Glutamatergic neuron (in vitro differentiated cells): ENCODE data around the gene PDSS1. TPM values are rescaled to one million over a fixed set of nuclear protein-coding genes. Genes with fewer than 3 reads are reported as not detected.

Experiments used
- DNase-seq: peaks from one replicate; pipeline ENCODE4 v3.0.0; 2022
- H3K27ac Mint-ChIP-seq: one replicate; pipeline ENCODE4 v1.8.0; 2020; ENCODE audit warnings: mild to moderate bottlenecking, mixed read lengths, inconsistent platforms; ENCODE audit not compliant: unreplicated experiment
- H3K27me3 Mint-ChIP-seq: one replicate; pipeline ENCODE4 v1.8.0; 2020; ENCODE audit warnings: mild to moderate bottlenecking, moderate library complexity, mixed read lengths, inconsistent platforms; ENCODE audit not compliant: unreplicated experiment
- H3K36me3 Mint-ChIP-seq: one replicate; pipeline ENCODE4 v1.8.0; 2020; ENCODE audit warnings: mild to moderate bottlenecking, mixed read lengths, inconsistent platforms; ENCODE audit not compliant: unreplicated experiment
- H3K4me1 Mint-ChIP-seq: one replicate; pipeline ENCODE4 v1.8.0; 2020; ENCODE audit warnings: mild to moderate bottlenecking, low read depth, mixed read lengths, inconsistent platforms; ENCODE audit not compliant: unreplicated experiment
- H3K4me3 Mint-ChIP-seq: one replicate; pipeline ENCODE4 v1.8.0; 2020; ENCODE audit warnings: mild to moderate bottlenecking, mixed read lengths, inconsistent platforms; ENCODE audit not compliant: unreplicated experiment
- H3K9me3 Mint-ChIP-seq: one replicate; pipeline ENCODE4 v1.8.0; 2020; ENCODE audit warnings: mild to moderate bottlenecking, moderate library complexity, mixed read lengths, inconsistent platforms; ENCODE audit not compliant: unreplicated experiment
- total RNA-seq: library from RNA; stranded (reverse); fragmentation: NEBNext Ultra II Directional; extraction: Animal tissue kit (Norgen Biotek cat#: 25700); gene quantifications from one replicate; pipeline ENCODE4 v1.2.1, GENCODE V29; 2021; ENCODE audit not compliant: unreplicated experiment
- TF ChIP-seq, protein P1 (sequence below): fragments of 200-600 bp; sonication (generic); IDR thresholded peaks from one replicate; pipeline ENCODE4 v1.5.0; 2021; ENCODE audit not compliant: partially characterized antibody, unreplicated experiment

Gene PDSS1
- total RNA-seq, 1 donor from 2014 or later: 11.6 TPM

DNA sequence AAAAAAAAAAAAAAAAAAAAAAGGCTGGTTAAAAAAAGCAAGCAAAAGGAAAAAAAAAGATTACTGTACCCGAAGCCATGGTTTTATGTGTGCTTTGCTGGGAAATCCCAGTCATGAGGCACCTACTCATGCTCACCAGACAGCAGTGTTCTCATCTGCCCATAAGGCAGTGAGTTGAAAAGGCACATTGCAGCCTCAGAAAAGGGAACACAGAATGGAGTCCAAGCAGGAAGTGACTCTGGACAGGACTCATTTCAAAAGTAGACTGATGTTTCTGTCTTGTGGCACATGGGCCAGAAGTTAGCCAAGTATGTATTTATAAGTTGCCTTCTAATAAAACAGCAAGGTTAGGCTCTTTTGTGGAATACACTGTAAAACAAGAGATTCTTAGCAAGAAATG lies 40.2 kb downstream of the PDSS1 start:
- peaks cover 1% of the 10 kb centered on the region for H3K4me1 Mint-ChIP-seq
- peaks cover 2% of the 10 kb centered on the region for H3K9me3 Mint-ChIP-seq
- no peak for DNase-seq
- H3K36me3 Mint-ChIP-seq: no peaks in the 10 kb centered on the region
- H3K27ac Mint-ChIP-seq: no peak overlapping the region
- peaks cover 2% of the 10 kb centered on the region for H3K27me3 Mint-ChIP-seq
- TF ChIP-seq, protein P1, sequence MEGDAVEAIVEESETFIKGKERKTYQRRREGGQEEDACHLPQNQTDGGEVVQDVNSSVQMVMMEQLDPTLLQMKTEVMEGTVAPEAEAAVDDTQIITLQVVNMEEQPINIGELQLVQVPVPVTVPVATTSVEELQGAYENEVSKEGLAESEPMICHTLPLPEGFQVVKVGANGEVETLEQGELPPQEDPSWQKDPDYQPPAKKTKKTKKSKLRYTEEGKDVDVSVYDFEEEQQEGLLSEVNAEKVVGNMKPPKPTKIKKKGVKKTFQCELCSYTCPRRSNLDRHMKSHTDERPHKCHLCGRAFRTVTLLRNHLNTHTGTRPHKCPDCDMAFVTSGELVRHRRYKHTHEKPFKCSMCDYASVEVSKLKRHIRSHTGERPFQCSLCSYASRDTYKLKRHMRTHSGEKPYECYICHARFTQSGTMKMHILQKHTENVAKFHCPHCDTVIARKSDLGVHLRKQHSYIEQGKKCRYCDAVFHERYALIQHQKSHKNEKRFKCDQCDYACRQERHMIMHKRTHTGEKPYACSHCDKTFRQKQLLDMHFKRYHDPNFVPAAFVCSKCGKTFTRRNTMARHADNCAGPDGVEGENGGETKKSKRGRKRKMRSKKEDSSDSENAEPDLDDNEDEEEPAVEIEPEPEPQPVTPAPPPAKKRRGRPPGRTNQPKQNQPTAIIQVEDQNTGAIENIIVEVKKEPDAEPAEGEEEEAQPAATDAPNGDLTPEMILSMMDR: no peak
- H3K4me3 Mint-ChIP-seq: no peak overlapping the region

DNA sequence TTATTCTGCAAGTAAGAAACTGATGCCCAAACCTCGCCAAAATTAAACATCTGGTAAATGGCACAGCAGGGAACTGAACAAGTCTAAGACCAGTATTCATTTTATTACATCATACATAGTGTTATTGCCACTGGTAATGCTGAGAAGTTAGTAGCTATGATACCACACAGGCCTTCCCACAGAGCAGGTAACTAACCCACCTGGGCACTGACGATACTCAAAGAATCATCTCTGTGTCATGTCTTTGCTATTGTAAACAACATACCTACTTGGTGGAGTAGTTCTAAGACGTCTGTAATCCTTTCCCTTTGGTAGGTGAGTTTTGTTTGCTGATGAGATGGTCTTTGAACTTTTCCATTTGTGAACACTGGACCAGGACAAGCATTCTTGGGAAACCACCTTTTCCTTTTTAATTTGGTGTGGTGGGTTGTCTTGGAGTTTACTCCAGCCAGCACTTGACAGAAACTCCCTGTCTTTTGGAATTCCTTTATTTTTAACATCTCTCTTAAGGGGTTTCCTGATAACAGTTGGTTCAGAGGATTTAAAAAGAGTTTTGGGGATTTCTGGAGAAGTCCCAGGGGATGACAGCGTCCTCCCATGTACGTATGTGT lies 40.9 kb downstream of the PDSS1 start:
- peaks cover 2% of the 10 kb centered on the region for H3K27me3 Mint-ChIP-seq
- H3K9me3 Mint-ChIP-seq: peaks cover 2% of the 10 kb centered on the region
- no peaks in the 10 kb centered on the region for H3K36me3 Mint-ChIP-seq
- peaks cover 1% of the 10 kb centered on the region for H3K4me1 Mint-ChIP-seq
- no peak for DNase-seq
- no peak overlapping the region for H3K27ac Mint-ChIP-seq
- TF ChIP-seq, protein P1: no peak
- no peak overlapping the region for H3K4me3 Mint-ChIP-seq

GRCh38 chr10:26739071-26739631 lies 41.6 kb downstream of the PDSS1 start:
- H3K4me1 Mint-ChIP-seq: peaks cover 1% of the 10 kb centered on the region
- no peak overlapping the region for H3K27ac Mint-ChIP-seq
- H3K27me3 Mint-ChIP-seq: peaks cover 2% of the 10 kb centered on the region
- DNase-seq: no peak
- TF ChIP-seq, protein P1: no peak
- H3K4me3 Mint-ChIP-seq: no peak overlapping the region
- H3K9me3 Mint-ChIP-seq: peaks cover 2% of the 10 kb centered on the region
- no peaks in the 10 kb centered on the region for H3K36me3 Mint-ChIP-seq

DNA sequence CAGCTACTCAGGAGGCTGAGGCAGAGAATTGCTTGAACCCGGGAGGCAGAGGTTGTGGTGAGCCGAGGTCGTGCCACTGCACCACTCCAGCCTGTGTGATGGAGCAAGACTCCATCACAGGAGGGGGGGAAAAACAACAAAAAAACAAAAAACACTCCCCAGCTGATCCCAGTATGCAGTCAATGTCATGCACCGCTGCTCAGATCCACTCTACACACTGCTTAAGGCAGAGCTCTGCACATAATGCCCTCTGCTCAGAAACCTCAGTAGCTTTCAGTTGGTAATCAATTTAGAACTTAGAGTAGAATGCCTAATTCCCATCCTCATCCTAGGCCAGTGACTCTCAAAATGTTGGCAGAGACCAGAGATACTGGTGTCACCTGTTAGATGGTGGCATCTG lies 43.9 kb downstream of the PDSS1 start:
- DNase-seq: no peak
- Mint-ChIP-seq H3K4me3 (no peak overlapping the region), H3K27me3 (peaks cover 2% of the 10 kb centered on the region), H3K27ac (no peak overlapping the region), H3K9me3 (peaks cover 2% of the 10 kb centered on the region), H3K36me3 (no peaks in the 10 kb centered on the region), H3K4me1 (peaks cover 1% of the 10 kb centered on the region)
- TF ChIP-seq, protein P1: no peak

GRCh38 chr10:26743091-26743490 lies 45.6 kb downstream of the PDSS1 start:
- TF ChIP-seq, protein P1: no peak
- no peak for DNase-seq
- Mint-ChIP-seq H3K9me3 (peaks cover 2% of the 10 kb centered on the region), H3K4me3 (no peak overlapping the region), H3K27ac (no peak overlapping the region), H3K36me3 (no peaks in the 10 kb centered on the region), H3K4me1 (peaks cover 1% of the 10 kb centered on the region), H3K27me3 (peaks cover 2% of the 10 kb centered on the region)
